ENCODE results near the gene TPP2. TPM values are rescaled to one million over a fixed set of nuclear protein-coding genes. Genes with fewer than 3 reads are reported as not detected.

Gene TPP2
- total RNA-seq, 1 experiment from 2014 or later: 68.3 TPM

DNA sequence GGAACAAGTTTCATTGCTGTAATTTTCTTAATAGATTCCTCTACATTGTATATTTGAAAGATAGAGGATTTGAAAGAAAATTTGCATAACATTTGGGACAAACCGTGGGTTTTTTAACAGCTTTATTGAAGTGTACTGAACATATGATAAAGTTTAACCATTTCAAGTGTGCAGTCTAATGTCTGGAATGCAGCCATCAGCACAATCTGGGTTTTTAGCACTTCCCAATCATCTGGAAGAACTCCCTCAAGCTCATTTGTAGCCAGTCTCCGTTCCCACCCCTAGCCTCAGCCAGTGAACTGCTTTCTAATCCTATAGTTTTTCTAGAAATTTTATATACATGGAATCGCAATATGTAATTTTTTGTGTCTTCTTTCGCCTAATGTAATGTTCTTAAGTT, 85.4 kb downstream of the TPP2 start (continued):
- TF ChIP-seq, protein P1, sequence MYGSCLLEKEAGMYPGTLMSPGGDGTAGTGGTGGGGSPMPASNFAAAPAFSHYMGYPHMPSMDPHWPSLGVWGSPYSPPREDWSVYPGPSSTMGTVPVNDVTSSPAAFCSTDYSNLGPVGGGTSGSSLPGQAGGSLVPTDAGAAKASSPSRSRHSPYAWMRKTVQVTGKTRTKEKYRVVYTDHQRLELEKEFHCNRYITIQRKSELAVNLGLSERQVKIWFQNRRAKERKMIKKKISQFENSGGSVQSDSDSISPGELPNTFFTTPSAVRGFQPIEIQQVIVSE (CRISPR knock-in tag; IDR thresholded peaks at IDR 0.05; ENCODE audit: borderline replicate concordance): no peak

DNA sequence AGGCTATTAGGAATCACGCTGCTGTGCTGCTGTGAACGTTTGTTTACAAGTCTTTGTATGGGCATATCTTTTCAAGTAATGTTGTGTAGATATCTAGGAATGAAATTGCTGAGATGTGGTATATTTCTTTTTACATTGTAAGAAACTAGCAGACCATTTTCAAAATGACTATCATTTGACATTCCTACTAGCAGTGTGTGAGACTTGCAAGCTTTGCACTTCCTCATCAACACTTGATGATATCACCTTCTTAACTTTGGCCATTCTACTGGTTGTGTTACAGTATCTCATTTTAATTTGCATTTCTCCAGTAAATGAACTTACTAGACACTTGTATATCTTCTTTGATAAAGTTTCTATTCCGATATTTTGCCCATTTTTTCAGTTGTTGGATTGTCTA, 85.9 kb downstream of the TPP2 start:
- Mint-ChIP-seq H3K27ac (no peak overlapping the region), H3K27me3 (ENCODE audit: low read depth) (no peaks in the 10 kb centered on the region), H3K36me3 (peaks cover 13% of the 10 kb centered on the region), H3K9me3 (no peaks in the 10 kb centered on the region), H3K4me3 (no peak overlapping the region), H3K4me1 (peaks cover 8% of the 10 kb centered on the region)
- TF ChIP-seq, protein P2, sequence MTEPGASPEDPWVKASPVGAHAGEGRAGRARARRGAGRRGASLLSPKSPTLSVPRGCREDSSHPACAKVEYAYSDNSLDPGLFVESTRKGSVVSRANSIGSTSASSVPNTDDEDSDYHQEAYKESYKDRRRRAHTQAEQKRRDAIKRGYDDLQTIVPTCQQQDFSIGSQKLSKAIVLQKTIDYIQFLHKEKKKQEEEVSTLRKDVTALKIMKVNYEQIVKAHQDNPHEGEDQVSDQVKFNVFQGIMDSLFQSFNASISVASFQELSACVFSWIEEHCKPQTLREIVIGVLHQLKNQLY (CRISPR knock-in tag; IDR thresholded peaks at IDR 0.05): no peak
- TF ChIP-seq SMAD3 (CRISPR knock-in tag; IDR thresholded peaks at IDR 0.05; ENCODE audit: borderline replicate concordance): no peak
- TF ChIP-seq, protein P3, sequence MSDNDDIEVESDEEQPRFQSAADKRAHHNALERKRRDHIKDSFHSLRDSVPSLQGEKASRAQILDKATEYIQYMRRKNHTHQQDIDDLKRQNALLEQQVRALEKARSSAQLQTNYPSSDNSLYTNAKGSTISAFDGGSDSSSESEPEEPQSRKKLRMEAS (CRISPR knock-in tag; IDR thresholded peaks at IDR 0.05): no peak
- TF ChIP-seq PRRX2 (CRISPR knock-in tag; IDR thresholded peaks at IDR 0.05): no peak
- TF ChIP-seq, protein P4, sequence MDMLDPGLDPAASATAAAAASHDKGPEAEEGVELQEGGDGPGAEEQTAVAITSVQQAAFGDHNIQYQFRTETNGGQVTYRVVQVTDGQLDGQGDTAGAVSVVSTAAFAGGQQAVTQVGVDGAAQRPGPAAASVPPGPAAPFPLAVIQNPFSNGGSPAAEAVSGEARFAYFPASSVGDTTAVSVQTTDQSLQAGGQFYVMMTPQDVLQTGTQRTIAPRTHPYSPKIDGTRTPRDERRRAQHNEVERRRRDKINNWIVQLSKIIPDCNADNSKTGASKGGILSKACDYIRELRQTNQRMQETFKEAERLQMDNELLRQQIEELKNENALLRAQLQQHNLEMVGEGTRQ (CRISPR knock-in tag; IDR thresholded peaks at IDR 0.05): no peak
- ATAC-seq (no peak), DNase-seq (ENCODE audit: low spot score) (no peak)
- POLR2A ChIA-PET: no interaction called here
- CTCF ChIA-PET: no interaction called here

DNA sequence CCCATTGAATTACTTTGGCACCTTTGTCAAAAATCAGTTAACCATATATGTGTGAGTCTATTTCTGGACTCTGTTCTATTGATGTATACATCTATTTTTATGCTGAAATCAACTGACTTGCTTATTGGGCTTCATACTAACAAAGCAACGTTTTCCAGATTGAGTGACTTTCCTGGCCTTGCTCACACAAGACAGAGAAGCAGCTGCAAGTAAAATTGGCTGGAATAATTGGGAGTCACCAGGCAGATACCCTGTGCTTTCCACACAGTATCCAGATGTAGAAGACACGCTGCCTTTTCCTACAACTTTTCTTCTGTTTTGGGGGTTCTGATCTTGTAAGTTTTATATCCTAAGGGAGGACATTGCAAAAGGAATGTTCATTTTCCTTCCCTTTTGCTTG, 86.9 kb downstream of the TPP2 start:
- Mint-ChIP-seq H3K27ac (no peak overlapping the region), H3K27me3 (ENCODE audit: low read depth) (no peaks in the 10 kb centered on the region), H3K36me3 (peaks cover 6% of the 10 kb centered on the region), H3K4me1 (peaks cover 17% of the 10 kb centered on the region), H3K4me3 (no peak overlapping the region), H3K9me3 (no peaks in the 10 kb centered on the region)
- no peak for TF ChIP-seq SMAD3 (CRISPR knock-in tag; IDR thresholded peaks at IDR 0.05; ENCODE audit: borderline replicate concordance)
- no peak for TF ChIP-seq EMX1 (CRISPR knock-in tag; IDR thresholded peaks at IDR 0.05)
- TF ChIP-seq, protein P5, sequence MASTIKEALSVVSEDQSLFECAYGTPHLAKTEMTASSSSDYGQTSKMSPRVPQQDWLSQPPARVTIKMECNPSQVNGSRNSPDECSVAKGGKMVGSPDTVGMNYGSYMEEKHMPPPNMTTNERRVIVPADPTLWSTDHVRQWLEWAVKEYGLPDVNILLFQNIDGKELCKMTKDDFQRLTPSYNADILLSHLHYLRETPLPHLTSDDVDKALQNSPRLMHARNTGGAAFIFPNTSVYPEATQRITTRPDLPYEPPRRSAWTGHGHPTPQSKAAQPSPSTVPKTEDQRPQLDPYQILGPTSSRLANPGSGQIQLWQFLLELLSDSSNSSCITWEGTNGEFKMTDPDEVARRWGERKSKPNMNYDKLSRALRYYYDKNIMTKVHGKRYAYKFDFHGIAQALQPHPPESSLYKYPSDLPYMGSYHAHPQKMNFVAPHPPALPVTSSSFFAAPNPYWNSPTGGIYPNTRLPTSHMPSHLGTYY (CRISPR knock-in tag; IDR thresholded peaks at IDR 0.05): no peak
- no peak for TF ChIP-seq CREM (CRISPR knock-in tag; IDR thresholded peaks at IDR 0.05)
- no peak for TF ChIP-seq PRRX2 (CRISPR knock-in tag; IDR thresholded peaks at IDR 0.05)
- TF ChIP-seq, protein P6, sequence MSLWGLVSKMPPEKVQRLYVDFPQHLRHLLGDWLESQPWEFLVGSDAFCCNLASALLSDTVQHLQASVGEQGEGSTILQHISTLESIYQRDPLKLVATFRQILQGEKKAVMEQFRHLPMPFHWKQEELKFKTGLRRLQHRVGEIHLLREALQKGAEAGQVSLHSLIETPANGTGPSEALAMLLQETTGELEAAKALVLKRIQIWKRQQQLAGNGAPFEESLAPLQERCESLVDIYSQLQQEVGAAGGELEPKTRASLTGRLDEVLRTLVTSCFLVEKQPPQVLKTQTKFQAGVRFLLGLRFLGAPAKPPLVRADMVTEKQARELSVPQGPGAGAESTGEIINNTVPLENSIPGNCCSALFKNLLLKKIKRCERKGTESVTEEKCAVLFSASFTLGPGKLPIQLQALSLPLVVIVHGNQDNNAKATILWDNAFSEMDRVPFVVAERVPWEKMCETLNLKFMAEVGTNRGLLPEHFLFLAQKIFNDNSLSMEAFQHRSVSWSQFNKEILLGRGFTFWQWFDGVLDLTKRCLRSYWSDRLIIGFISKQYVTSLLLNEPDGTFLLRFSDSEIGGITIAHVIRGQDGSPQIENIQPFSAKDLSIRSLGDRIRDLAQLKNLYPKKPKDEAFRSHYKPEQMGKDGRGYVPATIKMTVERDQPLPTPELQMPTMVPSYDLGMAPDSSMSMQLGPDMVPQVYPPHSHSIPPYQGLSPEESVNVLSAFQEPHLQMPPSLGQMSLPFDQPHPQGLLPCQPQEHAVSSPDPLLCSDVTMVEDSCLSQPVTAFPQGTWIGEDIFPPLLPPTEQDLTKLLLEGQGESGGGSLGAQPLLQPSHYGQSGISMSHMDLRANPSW (CRISPR knock-in tag; conservative IDR thresholded peaks at IDR 0.05; ENCODE audit: low read depth): no peak
- TF ChIP-seq ATF1 (CRISPR knock-in tag; IDR thresholded peaks at IDR 0.05): no peak
- TF ChIP-seq, protein P7, sequence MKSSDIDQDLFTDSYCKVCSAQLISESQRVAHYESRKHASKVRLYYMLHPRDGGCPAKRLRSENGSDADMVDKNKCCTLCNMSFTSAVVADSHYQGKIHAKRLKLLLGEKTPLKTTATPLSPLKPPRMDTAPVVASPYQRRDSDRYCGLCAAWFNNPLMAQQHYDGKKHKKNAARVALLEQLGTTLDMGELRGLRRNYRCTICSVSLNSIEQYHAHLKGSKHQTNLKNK (CRISPR knock-in tag; IDR thresholded peaks at IDR 0.05): no peak
- no peak for TF ChIP-seq NFATC4 (CRISPR knock-in tag; IDR thresholded peaks at IDR 0.05)
- DNase-seq (ENCODE audit: low spot score) (no peak), ATAC-seq (no peak)
- CTCF ChIA-PET: no interaction called here
- POLR2A ChIA-PET: no interaction called here

DNA sequence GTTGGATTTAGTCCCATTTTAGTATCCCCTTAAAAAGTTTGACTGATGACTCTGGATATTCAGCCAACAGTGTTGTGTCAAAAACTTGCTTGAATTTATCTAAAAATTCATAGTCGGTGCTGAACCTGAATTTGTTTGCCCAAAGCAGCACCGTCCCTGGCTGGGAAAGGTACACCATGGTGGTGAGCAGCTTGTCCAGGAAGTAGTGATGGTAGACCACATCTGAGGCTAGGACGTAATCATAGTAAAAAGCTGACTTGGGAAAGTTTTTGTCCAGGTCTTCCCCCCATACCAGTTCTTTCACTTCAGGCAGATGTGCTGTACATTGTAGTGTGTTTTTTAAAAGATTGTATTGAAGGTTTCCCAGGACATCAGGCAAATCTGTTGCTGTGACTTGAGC, 89.2 kb downstream of the TPP2 start:
- Mint-ChIP-seq H3K4me3 (no peak overlapping the region), H3K27me3 (ENCODE audit: low read depth) (no peaks in the 10 kb centered on the region), H3K27ac (no peak overlapping the region), H3K4me1 (peaks cover 27% of the 10 kb centered on the region), H3K9me3 (no peaks in the 10 kb centered on the region), H3K36me3 (no peaks in the 10 kb centered on the region)
- CTCF ChIA-PET: interaction anchor here (0.5 kb wide), 1 partner anchor 109 kb away, joined by 3 read pairs; no protein-coding TSS in a partner anchor
- DNase-seq (ENCODE audit: low spot score): no peak
- ATAC-seq: no peak
- POLR2A ChIA-PET: no interaction called here
- TF ChIP-seq, protein P8, sequence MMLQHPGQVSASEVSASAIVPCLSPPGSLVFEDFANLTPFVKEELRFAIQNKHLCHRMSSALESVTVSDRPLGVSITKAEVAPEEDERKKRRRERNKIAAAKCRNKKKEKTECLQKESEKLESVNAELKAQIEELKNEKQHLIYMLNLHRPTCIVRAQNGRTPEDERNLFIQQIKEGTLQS (CRISPR knock-in tag; conservative IDR thresholded peaks at IDR 0.05): no peak
- TF ChIP-seq EMX1 (CRISPR knock-in tag; IDR thresholded peaks at IDR 0.05) (no peak), SMAD3 (CRISPR knock-in tag; IDR thresholded peaks at IDR 0.05; ENCODE audit: borderline replicate concordance) (no peak), ZNF416 (CRISPR knock-in tag; IDR thresholded peaks at IDR 0.05) (no peak), TP53 (CRISPR knock-in tag; IDR thresholded peaks at IDR 0.05) (no peak), ZNF396 (CRISPR knock-in tag; IDR thresholded peaks at IDR 0.05; ENCODE audit: borderline replicate concordance) (no peak), SP1 (CRISPR knock-in tag; conservative IDR thresholded peaks at IDR 0.05) (no peak), JUN (CRISPR knock-in tag; IDR thresholded peaks at IDR 0.05) (no peak)
- TF ChIP-seq, protein P9, sequence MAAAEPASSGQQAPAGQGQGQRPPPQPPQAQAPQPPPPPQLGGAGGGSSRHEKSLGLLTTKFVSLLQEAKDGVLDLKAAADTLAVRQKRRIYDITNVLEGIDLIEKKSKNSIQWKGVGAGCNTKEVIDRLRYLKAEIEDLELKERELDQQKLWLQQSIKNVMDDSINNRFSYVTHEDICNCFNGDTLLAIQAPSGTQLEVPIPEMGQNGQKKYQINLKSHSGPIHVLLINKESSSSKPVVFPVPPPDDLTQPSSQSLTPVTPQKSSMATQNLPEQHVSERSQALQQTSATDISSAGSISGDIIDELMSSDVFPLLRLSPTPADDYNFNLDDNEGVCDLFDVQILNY (CRISPR knock-in tag; IDR thresholded peaks at IDR 0.05): no peak
